BLaER1 treated with 17β-estradiol and CSF1 and Interleukin-3, amounts not matched to agents 10 nM and 100 nM (cell line): ENCODE data around the gene TMSB10.
"Not testable (repeated sequence)": the region's sequence is repeated elsewhere in the genome, so short reads cannot be mapped to it uniquely, and the experiment has no call there.

Experiments
- H3K27ac ChIP-seq, 11 experiments: shearing (Covaris generic); formaldehyde crosslinking; 2 replicates each; pipeline ENCODE4 v1.8.1; 2022
- H3K27me3 ChIP-seq, 11 experiments: shearing (Covaris generic); formaldehyde crosslinking; 2 replicates each; pipeline ENCODE4 v1.8.1; 2022
- H3K36me3 ChIP-seq, 11 experiments: shearing (Covaris generic); formaldehyde crosslinking; 2 replicates each; pipeline ENCODE4 v1.8.1; 2022
- H3K4me1 ChIP-seq, 10 experiments: shearing (Covaris generic); formaldehyde crosslinking; 2 replicates each; pipeline ENCODE4 v1.8.1; 2022
- H3K4me2 ChIP-seq, 11 experiments: shearing (Covaris generic); formaldehyde crosslinking; 2 replicates each; pipeline ENCODE4 v1.8.1; 2022
- H3K4me3 ChIP-seq, 10 experiments: shearing (Covaris generic); formaldehyde crosslinking; 2 replicates each; pipeline ENCODE4 v1.8.1; 2022
- H3K9ac ChIP-seq, 11 experiments: shearing (Covaris generic); formaldehyde crosslinking; 2 replicates each; pipeline ENCODE4 v1.8.1; 2022
- H3K9me3 ChIP-seq, 11 experiments: shearing (Covaris generic); formaldehyde crosslinking; replicated peaks in 1 of 11; 2 replicates each; pipeline ENCODE4 v1.8.1; 2022
- H4K20me1 ChIP-seq, 11 experiments: shearing (Covaris generic); formaldehyde crosslinking; 2 replicates each; pipeline ENCODE4 v1.8.1; 2022
- Cebpa-rat ChIP-seq, 11 experiments: shearing (Covaris generic); IDR thresholded peaks; 2 replicates each; pipeline ENCODE4 v1.8.1; 2022

Gene TMSB10

DNA sequence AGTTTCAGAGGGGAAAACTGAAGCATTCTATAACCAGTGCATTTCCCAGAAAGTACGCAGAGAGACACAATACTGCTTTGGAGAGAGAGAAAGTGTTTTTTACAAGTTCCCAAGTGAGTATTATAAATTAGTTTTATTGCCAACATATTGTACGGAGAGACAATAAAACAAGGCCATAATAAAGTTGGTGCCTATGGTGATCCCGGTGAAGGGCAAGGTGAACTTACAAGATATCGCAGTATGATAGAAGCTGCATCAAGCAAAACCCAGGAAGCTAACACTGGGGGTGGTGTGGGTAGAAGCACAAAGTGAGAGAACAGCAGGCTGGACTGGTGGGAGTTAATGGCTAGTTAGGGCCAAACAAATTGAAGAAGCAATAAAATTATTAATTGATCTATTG lies 7.5 kb downstream of the TMSB10 start:
- H4K20me1 ChIP-seq = peaks cover 0 to 4% (median 0%) of the 10 kb centered on the region in 11 experiments; a peak in 4 of 22 replicates
- TF ChIP-seq Cebpa-rat (IDR thresholded peaks at IDR 0.05) = no peak

DNA sequence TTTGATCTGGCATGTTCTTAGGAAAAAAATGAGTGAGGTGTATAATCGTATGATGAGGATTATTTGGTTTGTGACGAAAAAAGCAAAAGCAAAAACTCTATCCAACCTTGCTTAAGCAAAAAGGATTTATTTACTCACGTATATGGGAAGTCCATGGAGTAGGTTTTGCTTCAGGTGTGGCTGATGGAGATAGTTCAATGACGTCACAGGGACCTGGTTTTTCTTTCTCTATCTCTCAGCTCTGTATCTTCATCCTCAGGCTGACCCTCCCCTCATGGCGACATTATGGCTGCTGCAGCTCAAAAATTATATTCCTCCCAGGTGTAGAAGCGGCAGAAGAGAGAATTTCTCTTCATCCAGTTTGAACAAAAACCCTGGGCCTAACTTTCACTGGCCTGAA lies 8.9 kb downstream of the TMSB10 start:
- Histone ChIP-seq H3K4me1 (peaks cover 23 to 39% (median 34%) of the 10 kb centered on the region in 10 experiments), H3K4me3 (no peak overlapping the region), H3K27me3 (no peaks in the 10 kb centered on the region), H4K20me1 (no peaks in the 10 kb centered on the region), H3K4me2 (no peak overlapping the region), H3K36me3 (peaks cover 0 to 10% (median 5%) of the 10 kb centered on the region in 11 experiments; a peak in 11 of 22 replicates), H3K9me3 (peaks cover 0 to 23% (median 15%) of the 10 kb centered on the region in 11 experiments; a peak in 14 of 22 replicates), H3K9ac (no peak overlapping the region), H3K27ac (no peak overlapping the region)
- no peak for TF ChIP-seq Cebpa-rat (IDR thresholded peaks at IDR 0.05)

More for the DNA sequence above, 7.5 kb downstream of the TMSB10 start:
- Histone ChIP-seq H3K27ac (peak overlapping the region in 1 of 11 experiments; percentile 15; a peak in 1 of 22 replicates), H3K4me2 (no peak overlapping the region), H3K9ac (no peak overlapping the region), H3K27me3 (no peaks in the 10 kb centered on the region), H3K9me3 (peaks cover 0 to 26% (median 20%) of the 10 kb centered on the region in 11 experiments; a peak in 14 of 22 replicates), H3K36me3 (peaks cover 0 to 17% (median 9%) of the 10 kb centered on the region in 11 experiments; a peak in 11 of 22 replicates), H3K4me3 (no peak overlapping the region), H3K4me1 (peaks cover 23 to 39% (median 32%) of the 10 kb centered on the region in 10 experiments)

DNA sequence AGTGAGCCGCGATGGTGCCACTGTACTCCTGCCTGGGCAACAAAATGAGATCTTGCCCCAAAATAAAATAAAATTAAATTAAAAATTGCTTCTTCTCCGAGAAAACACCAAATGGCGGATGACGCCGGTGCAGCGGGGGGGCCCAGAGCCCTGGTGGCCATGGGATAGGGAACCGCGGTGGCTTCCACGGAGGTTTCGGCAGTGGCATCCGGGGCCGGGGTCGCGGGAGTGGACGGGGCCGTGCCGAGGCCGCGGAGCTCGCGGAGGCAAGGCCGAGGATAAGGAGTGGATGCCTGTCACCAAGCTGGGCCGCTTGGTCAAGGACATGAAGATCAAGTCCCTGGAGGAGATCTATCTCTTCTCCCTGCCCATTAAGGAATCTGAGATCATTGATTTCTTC lies 10.2 kb downstream of the TMSB10 start:
- peaks cover 0 to 18% (median 12%) of the 10 kb centered on the region in 11 experiments; a peak in 12 of 22 replicates for H3K9me3 ChIP-seq
- not testable (repeated sequence) for H4K20me1 ChIP-seq, H3K36me3 ChIP-seq, H3K27me3 ChIP-seq, H3K4me3 ChIP-seq, H3K4me2 ChIP-seq, H3K9ac ChIP-seq, H3K27ac ChIP-seq
- peaks cover 35 to 48% (median 45%) of the 10 kb centered on the region in 10 experiments for H3K4me1 ChIP-seq

DNA sequence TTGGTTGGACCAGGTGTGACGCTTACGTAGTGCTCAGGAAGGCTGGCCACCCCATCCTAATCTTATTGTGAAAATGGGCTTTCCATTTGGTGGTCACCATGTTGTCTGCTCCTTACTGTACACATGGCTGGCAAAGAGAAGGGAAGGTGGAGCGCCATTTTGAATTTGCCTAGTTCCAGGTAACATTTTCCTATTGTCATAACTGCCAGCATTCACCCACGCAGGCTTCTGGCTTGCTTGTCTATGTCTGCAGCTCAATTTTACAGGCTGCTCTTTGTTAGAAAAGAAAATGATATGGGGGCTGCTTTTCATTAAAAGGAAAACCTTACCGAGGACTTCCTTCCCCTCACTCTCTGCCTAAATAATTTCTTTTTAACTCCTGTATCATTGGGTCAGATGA lies 12.4 kb downstream of the TMSB10 start:
- not testable (repeated sequence) for H3K36me3 ChIP-seq, H3K4me3 ChIP-seq, H3K27me3 ChIP-seq, H4K20me1 ChIP-seq
- H3K4me2 ChIP-seq = peak overlapping the region in 9 of 11 experiments; percentile 32 to 88 (median 76); a peak in 16 of 22 replicates
- H3K9ac ChIP-seq = 0 out of 22 replicates have a peak overlapping the region, but pooled peaks of 1 of the 11 experiments have one; percentile 10
- H3K27ac ChIP-seq = peak overlapping the region in 8 of 11 experiments; percentile 3 to 95 (median 88); a peak in 12 of 22 replicates
- H3K4me1 ChIP-seq = peaks cover 31 to 50% (median 37%) of the 10 kb centered on the region in 10 experiments
- peaks cover 0 to 18% (median 12%) of the 10 kb centered on the region in 11 experiments; a peak in 12 of 22 replicates for H3K9me3 ChIP-seq

DNA sequence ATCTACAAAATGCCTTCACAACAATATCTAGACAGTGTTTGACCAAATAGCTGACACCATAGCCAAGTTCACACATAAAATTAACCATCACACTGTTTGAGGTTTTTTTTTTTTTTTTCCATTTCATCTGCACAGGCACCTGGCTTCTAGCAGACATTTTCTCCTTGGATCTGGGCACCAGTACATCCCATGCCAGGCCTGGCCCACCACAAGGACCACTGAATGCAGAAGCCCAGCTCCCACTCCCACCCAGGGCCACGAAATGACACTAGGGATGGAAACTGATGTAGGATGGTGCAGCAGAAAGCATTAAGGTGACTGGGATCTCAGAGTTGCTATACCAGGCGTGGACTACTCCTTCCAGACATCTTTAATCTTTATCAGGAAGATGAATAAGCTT lies 13.0 kb downstream of the TMSB10 start:
- H3K27ac ChIP-seq = peak overlapping the region in 10 of 11 experiments; percentile 79 to 95 (median 88); a peak in 19 of 22 replicates

DNA sequence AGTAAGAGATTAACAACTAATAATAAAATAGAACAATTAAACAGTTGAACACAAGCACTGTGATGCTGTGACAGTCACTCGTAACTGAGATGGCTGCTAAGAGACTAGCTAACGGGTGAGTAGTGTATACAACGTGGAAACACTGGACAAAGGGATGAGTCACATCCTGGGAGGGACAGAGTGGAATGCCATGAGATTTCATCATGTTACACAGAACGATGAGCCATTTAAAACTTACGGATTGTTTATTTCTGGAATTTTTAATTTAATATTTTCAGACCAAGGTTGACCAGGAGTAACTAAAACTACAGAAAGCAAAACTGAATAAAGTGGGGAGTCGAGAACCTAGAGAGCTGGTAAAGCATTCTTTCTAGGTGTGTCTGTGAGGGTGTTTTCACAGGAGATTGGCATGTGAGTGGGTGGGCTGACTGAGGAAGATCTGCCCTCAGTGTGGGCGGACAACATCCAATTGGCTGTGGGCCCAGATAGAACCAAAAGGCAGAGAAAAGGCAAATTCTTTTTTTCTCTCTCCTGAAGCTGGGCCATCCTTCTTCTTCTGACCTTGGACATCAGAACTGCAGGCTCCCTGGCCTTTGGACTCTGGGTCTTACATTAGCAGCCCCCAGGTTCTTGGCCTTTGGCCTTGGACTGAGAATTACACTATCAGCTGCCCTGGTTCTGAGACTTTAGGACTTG lies 14.6 kb downstream of the TMSB10 start:
- Histone ChIP-seq H3K4me1 (peaks cover 47 to 68% (median 53%) of the 10 kb centered on the region in 10 experiments), H3K4me2 (peak overlapping the region; percentile 55 to 88 (median 81)), H3K4me3 (peak overlapping the region in 4 of 10 experiments; percentile 5 to 46 (median 30); a peak in 8 of 20 replicates), H3K9ac (peak overlapping the region; percentile 58 to 77 (median 69); a peak in 21 of 22 replicates), H4K20me1 (no peaks in the 10 kb centered on the region), H3K27me3 (no peaks in the 10 kb centered on the region), H3K27ac (peak overlapping the region; percentile 74 to 95 (median 87)), H3K36me3 (no peaks in the 10 kb centered on the region), H3K9me3 (peaks cover 0 to 17% (median 12%) of the 10 kb centered on the region in 11 experiments; a peak in 12 of 22 replicates)
- peak in 1 of 11 experiments; percentile 9; a peak in 1 of 22 replicates for TF ChIP-seq Cebpa-rat (IDR thresholded peaks at IDR 0.05)

More for the DNA sequence above, 13.0 kb downstream of the TMSB10 start:
- H3K9me3 ChIP-seq = peaks cover 0 to 18% (median 12%) of the 10 kb centered on the region in 11 experiments; a peak in 12 of 22 replicates
- no peaks in the 10 kb centered on the region for H3K27me3 ChIP-seq
- H3K9ac ChIP-seq = peak overlapping the region in 6 of 11 experiments; percentile 10 to 77 (median 71); a peak in 7 of 22 replicates
- peak overlapping the region; percentile 55 to 88 (median 81); a peak in 20 of 22 replicates for H3K4me2 ChIP-seq
- H3K4me3 ChIP-seq = no peak overlapping the region
- no peak for TF ChIP-seq Cebpa-rat (IDR thresholded peaks at IDR 0.05)
- no peaks in the 10 kb centered on the region for H3K36me3 ChIP-seq
- no peaks in the 10 kb centered on the region for H4K20me1 ChIP-seq
- peaks cover 31 to 52% (median 38%) of the 10 kb centered on the region in 10 experiments for H3K4me1 ChIP-seq

DNA sequence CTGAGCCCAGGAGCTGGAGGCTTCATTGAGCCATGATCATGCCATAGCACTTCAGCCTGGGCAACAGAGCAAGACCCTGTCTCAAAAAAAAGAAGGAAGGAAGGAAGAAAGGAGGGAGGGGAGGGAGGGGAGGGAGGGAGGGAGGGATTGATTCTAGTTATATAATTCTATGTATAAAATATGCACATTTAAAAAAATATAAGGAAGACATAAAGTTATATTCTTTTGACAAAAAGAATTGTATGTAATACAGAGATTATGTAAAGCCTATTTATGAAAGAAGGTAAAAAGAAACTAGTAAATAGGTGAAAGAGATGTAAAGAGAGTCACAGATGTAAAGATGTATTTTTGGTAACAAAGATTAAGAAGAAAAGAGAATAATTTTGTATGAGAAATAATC lies 17.6 kb downstream of the TMSB10 start:
- Histone ChIP-seq H3K36me3 (no peaks in the 10 kb centered on the region), H3K9me3 (no peaks in the 10 kb centered on the region), H3K9ac (no peak overlapping the region), H3K27me3 (no peaks in the 10 kb centered on the region), H3K4me3 (no peak overlapping the region), H4K20me1 (no peaks in the 10 kb centered on the region), H3K27ac (peak overlapping the region in 1 of 11 experiments; percentile 28; a peak in 1 of 22 replicates), H3K4me1 (peaks cover 57 to 71% (median 66%) of the 10 kb centered on the region in 10 experiments), H3K4me2 (no peak overlapping the region)
- no peak for TF ChIP-seq Cebpa-rat (IDR thresholded peaks at IDR 0.05)

DNA sequence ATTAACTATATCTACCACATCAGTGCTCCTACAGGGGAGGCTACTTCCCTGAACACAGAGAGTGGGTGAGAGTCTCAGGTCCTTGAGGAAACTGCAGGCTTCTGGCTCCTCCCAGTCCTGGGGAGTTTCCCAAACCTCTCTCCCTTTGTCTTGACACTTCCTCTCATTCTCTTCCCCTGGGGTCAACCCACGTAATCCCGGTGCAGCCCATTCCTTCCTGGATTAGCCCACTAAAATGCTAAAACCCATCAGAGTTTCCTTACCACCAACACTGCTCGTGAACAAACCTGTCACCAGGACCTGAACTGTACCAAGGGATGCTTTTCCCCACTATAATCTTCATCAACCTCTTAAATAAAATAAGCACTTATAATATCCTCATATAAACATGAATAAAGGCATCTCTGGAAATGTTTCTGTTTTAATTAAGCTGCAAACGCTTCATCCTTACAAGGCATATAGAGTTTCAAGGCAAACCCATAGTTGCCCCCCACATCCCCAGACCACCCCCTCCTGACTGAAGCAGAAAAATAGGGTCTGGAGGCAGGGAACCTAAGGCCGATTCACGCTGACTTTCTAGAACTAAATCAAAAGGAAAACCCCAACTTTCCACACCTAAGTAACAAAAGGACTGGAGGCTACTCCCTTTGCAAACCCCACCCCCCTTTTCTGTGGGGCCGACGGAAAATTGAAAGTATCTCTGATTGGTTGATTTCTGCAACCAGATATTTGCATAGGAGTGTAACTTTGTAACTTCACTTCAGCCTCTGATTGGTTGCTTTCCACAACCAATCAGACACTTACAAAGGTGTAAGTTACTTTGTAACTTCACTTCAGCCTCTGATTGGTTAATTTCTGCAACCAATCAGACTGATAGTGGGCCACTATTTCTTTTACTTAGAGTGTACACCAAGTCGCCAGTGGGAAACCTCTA lies 19.0 kb downstream of the TMSB10 start:
- H3K4me3 ChIP-seq = peak overlapping the region in 6 of 10 experiments; percentile 12 to 48 (median 32); a peak in 8 of 20 replicates
- H3K9ac ChIP-seq = peak overlapping the region in 9 of 11 experiments; percentile 6 to 60 (median 54); a peak in 16 of 22 replicates
- H4K20me1 ChIP-seq = no peaks in the 10 kb centered on the region
- peaks cover 44 to 57% (median 52%) of the 10 kb centered on the region in 10 experiments for H3K4me1 ChIP-seq
- no peak for TF ChIP-seq Cebpa-rat (IDR thresholded peaks at IDR 0.05)
- H3K27ac ChIP-seq = peak overlapping the region in 10 of 11 experiments; percentile 8 to 76 (median 68); a peak in 19 of 22 replicates
- H3K27me3 ChIP-seq = no peaks in the 10 kb centered on the region
- no peaks in the 10 kb centered on the region for H3K36me3 ChIP-seq
- peak overlapping the region; percentile 56 to 96 (median 78) for H3K4me2 ChIP-seq
- H3K9me3 ChIP-seq = no peaks in the 10 kb centered on the region
